GM21717 (cell line): ENCODE data around the gene NEU3.
"Not testable (repeated sequence)": the region's sequence is repeated elsewhere in the genome, so short reads cannot be mapped to it uniquely, and the experiment has no call there.

ENCODE experiments used
- ATAC-seq: cut with Tn5 transposase; IDR thresholded peaks from one replicate; pipeline ENCODE4 v1.9.1; 2021; ENCODE audit warnings: mild to moderate bottlenecking, moderate library complexity; ENCODE audit not compliant: unreplicated experiment

Gene NEU3, protein sequence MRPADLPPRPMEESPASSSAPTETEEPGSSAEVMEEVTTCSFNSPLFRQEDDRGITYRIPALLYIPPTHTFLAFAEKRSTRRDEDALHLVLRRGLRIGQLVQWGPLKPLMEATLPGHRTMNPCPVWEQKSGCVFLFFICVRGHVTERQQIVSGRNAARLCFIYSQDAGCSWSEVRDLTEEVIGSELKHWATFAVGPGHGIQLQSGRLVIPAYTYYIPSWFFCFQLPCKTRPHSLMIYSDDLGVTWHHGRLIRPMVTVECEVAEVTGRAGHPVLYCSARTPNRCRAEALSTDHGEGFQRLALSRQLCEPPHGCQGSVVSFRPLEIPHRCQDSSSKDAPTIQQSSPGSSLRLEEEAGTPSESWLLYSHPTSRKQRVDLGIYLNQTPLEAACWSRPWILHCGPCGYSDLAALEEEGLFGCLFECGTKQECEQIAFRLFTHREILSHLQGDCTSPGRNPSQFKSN

GRCh38 chr11:74988541-74989259 lies at the start of gene NEU3:
Gene NEU3, plus strand, starts transcription at chr11:74988933. Its CDS starts 128 bp downstream, at chr11:74989061.
- peak; percentile 79 for ATAC-seq

GRCh38 chr11:74941492-74941891 lies 47.2 kb upstream of the NEU3 start:
- ATAC-seq, result no peak

DNA sequence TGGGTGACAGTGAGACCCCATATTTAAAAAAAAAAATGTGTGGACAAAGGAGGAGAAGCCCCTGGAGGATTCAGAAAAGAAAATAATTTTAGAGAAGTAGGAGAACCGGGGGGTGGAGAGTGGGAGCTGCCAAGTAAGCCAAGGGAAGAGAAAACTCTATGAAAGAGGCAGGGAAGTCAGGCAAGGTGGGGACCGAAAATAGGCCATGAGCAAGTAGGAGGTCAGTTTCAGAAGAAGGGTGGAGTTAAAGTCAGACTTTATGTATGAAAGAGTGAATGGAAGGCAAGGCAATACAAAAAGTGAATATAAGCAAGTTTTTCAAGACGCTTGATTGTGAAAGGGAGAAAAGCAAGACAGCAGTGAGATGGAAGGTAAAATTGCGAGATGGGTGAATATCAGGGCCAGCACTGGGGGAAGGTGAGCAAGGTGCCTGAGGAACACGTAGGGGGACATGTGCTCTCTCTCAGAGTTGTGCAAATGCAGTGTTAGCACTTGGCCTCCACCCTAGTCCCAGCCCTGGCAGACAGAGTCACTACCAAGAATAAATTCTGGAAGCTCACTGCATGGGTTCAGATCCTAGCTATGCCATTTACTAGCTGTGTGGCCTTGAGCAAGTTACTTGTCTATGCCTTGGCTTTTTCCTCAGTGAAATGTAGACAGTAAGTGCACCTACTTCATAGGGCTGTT lies 46.5 kb upstream of the NEU3 start:
- no peak for ATAC-seq

GRCh38 chr11:74948546-74948897 lies 40.2 kb upstream of the NEU3 start:
- ATAC-seq, result peak; percentile 14

GRCh38 chr11:74948898-74949752 lies 39.6 kb upstream of the NEU3 start, which contains the start of the genes SPCS2 and XRRA1:
Gene SPCS2, plus strand, starts transcription at chr11:74949266. Its CDS starts 20 bp downstream, at chr11:74949286.
Gene XRRA1, minus strand, starts transcription at chr11:74949091. Its CDS starts 8,213 bp downstream, at chr11:74940878.
- ATAC-seq, result peak; percentile 82

DNA sequence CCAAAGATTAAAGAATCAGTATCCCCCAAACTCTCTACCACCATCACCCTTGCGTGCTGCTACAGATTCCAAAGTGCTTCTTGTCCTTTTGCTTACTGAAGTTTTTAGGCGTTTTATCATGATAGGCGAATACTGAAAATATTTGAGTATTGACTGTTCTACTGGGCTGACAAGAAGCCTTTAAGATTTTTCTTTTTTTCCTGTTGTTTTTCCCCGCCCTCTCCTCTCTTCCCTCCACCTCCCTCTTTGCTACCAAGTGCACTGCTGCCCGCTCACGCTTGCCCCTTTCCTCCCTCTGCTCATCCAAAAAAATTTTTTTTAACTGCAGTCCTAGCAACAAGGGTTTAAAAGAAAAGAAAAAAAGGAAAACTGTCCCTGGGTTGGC lies 39.0 kb upstream of the NEU3 start:
- ATAC-seq, result no peak

DNA sequence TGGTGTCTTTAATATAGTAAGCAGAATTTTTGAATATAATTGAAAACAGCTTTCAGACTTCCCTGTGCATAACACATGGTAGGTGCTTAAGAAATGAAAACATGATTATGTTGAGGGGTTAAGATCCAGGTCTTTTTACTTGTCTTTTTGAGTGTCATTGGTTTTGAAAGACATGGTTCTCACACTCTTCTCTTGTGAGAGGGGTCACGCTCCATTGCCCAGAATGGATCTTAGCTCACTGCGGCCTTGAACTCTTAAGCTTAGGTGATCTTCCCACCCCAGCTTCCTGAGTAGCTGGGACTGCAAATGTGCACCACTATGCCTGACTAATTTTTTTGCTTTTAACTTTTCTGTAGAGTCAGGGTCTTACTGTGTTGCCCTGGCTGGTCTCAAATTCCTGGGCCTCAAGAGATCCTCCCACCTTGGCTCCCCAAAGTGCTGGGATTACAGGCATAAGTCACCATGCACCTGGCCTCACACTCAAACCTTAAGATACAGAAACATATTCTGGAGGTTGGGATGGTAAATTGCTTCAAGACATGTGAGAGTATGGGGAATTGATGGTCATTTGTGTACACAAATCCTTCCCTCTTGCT lies 38.3 kb upstream of the NEU3 start:
- ATAC-seq, result no peak

DNA sequence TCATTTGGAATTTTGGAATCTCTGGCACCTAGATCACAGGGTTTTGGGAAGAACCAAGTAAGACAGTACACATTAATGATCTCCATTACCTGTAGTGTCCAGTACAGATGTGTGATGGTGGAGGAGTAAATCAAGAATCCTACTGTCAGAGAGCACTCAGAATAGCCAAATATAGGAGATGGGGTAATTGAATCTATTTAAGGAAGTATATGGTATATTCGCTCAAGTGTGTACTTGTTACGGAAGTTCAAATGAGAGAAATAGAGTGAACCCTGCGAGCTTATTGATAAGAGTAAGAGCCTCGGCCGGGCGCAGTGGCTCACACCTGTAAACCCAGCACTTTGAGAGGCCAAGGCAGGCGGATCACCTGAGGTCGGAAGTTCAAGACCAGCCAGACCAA lies 37.5 kb upstream of the NEU3 start:
- ATAC-seq, result no peak

GRCh38 chr11:74952752-74953151 lies 36.0 kb upstream of the NEU3 start:
- no peak for ATAC-seq

DNA sequence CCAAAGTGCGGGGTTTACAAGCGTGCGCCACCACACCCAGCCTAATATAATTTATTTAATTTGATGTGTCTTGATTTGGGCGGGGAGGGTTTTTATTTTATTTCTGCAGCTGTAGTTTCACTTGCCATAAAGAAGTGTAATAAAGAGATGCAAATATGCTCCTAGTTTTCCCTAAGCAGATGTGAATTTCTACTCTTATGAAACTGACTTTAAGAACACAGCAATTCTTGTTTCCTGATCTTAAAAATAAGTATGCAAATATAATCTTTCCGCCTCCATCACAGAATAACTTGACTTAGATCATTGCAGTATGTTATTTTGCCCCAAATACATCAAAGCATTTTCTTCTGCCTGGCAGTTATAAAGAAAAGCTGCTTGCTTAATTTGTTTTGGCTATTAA lies 35.3 kb upstream of the NEU3 start:
- no peak for ATAC-seq

GRCh38 chr11:74954199-74954598 lies 34.5 kb upstream of the NEU3 start:
- ATAC-seq, result no peak

DNA sequence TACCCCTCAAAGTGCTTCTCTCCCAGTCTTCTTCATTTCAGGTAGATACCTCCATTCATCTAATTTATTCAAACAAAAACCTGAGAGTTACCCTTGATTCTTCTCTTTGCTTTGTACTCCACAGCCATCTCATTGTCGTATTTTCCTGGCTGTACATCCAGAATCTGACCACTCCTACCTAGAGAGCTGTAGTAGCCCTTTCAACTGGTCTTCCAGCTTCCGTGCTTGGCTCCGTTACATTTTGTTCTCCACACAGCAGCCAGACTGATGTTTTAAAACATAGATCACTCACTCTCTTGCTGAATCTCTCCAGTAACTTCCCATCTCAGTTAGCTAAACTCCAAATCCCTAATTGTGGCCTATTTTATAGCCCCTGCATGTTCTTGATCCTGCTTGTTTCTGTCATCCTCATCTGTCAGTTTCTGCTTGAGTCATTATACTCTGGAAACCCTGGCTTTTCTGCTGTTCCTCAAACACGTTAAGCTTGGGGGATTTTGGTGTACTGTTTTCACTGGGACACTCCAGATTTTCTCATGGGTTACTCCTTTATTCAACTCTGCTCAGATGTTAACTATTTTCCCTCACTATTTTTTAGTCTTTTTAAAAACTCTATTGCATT lies 32.2 kb upstream of the NEU3 start:
- ATAC-seq, result no peak

GRCh38 chr11:74957937-74958629 lies 30.6 kb upstream of the NEU3 start:
- no peak for ATAC-seq

- not testable (repeated sequence) for ATAC-seq
Observed at GRCh38 chr11:74960128-74960527, 28.6 kb upstream of the NEU3 start.

DNA sequence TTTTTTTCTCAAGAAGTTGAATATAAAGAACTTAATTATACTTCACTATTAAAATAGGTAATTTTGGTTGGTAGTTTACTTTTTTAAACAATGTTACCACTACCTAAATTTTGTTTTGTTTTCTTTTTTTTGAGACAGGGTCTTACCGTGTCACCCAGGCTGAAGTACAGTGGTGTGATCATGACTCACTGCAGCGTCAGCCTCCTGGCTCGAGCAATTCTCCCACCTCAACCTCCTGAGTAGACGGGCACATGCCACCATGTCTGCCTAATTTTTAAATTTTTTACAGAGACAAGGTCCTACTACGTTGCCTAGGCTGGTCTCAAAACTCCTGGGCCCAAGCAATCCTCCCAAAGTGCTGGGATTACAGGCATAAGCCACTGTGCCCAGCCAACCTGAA lies 22.1 kb upstream of the NEU3 start:
- ATAC-seq, result no peak

DNA sequence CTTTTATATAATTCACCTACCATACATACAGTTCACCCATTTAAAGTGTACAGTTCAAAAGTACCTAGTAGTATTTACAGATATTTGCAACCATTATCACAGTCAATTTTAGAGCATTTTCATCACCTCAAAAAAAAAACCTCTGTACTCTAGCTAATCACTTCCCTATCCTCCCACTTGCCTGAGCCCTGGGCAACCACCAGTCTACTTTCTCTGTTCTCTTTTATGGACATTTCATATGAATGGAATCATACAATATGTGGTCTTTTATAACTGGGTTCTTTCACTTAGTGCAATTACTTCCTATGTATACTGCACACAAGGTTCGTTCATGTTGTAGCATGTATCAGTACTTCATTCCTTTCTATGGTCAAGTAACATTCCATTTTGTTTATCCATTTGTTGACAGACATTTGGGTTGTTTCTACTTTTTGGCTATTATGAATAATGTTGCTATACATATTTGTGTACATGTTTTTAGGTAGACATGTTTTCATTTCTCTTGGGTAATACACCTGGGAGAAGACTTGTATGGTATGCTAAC lies 17.8 kb upstream of the NEU3 start:
- ATAC-seq, result no peak

DNA sequence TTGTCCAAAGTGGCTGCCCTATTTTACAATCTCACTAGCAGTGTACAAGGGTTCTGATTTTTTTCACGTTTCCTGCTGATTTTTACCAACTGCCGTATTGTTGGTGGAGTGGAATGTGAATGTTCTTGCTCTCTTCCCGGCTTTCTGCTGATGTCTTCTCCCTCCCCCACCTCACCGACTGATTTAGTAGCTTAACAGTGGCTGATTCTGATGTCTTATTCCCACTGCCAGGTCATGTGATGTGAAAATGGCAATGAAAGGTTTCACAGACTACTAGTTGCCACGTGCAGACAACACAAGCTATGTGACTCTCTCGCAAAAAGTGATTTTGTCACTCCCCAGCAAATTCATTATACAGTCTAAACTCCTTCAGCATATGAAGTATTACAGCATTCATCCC lies 17.3 kb upstream of the NEU3 start:
- no peak for ATAC-seq

GRCh38 chr11:74978041-74978440 lies 10.7 kb upstream of the NEU3 start:
- no peak for ATAC-seq

GRCh38 chr11:74980634-74981033 lies 8.1 kb upstream of the NEU3 start:
- no peak for ATAC-seq
